C1 segment of cervical spinal cord (tissue), 14 donors: ENCODE data around the gene CLRN3.
A peak's percentile ranks its signal among the peaks of the same experiment; 100 is the strongest.

Experiments
- DNase-seq, 14 donors: peaks; one replicate each; lab custom pipeline; 2025; lab: John Stamatoyannopoulos, UW

The CLRN3 gene

DNA sequence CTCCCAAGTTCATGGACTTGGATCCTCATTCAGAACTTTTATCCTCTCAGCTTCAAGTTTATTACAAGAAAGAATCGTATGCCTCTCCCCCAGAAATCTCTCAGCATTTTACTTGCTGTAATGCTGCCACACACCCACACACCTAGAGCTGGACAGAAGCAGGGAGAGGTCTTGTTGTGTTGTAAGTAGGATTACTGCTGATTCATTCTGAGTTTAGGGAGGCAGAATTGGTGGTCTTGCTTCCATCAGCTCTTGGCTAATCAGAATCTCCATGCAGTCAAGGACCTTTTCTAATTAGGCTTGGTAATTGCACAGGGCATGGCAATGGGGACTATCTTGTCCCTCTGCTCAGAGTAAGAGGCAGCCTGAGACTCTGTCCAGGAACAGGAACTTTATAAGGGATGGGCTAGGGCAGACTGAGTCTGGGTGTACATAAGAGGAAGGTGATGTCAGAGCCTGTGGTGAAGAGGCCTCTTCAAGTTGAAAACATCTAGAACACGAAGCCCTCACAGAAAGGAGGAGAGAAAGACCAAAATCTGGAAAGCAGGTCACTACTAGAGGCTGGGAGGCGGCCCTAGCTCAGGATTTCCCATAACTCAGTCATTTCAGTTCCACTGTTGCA, 7.1 kb upstream of the CLRN3 start:
- peak in 2 of 14 donors; percentile 10 to 28 for DNase-seq

DNA sequence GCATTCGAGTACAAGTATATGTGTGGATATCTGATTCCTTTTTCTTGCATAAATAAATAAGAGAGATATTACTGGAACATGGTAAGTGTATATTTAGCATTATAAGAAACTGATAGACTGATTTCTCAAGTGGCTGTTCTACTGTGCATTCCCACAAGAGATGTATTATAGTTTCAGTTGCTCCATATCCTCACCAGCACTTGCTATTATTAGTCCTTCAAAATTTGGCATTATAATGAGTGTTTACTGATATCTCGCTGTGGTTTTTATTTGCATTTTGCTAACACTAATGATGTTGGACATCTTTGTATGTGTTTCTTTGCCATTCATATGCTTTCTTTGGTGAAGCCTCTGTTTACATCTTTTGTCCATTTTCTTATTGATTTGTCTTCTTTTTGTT, 4.4 kb upstream of the CLRN3 start:
- no peak for DNase-seq

DNA sequence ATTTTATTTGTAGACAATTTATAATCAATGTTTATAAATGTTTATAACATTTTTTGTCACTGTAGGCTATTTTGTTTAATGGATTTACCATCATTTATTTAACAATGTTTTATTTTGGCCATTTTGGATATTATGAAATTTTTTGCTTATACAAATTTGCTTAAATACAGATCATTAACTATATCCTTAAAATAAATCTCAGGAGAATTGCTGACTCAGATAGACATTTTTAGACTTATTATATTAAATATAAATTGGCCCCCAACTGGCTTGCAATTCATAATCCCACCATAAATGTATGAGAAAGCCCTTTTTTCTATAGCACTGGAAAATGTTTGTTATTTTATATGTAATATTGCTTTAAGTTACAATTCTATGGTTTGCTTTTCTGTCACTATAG, 3.8 kb upstream of the CLRN3 start:
- no peak for DNase-seq

DNA sequence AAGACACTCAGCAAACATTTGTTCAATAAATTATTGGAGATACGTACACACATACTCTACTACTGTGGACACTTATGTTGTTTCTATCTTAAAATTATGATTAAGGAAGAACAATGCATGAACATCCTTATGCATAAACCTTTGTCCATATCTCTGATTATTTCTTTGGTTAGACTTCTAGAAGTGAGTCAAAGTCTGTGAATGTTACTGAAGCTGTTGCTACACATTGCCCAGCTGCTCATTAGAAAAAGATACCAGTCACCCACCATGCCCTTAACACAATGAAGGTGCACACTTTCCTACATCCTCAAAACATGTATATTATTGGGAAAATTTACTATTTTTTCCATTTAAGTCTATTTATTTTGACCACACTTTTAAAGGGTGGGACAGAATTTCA, 1.4 kb upstream of the CLRN3 start:
- no peak for DNase-seq

DNA sequence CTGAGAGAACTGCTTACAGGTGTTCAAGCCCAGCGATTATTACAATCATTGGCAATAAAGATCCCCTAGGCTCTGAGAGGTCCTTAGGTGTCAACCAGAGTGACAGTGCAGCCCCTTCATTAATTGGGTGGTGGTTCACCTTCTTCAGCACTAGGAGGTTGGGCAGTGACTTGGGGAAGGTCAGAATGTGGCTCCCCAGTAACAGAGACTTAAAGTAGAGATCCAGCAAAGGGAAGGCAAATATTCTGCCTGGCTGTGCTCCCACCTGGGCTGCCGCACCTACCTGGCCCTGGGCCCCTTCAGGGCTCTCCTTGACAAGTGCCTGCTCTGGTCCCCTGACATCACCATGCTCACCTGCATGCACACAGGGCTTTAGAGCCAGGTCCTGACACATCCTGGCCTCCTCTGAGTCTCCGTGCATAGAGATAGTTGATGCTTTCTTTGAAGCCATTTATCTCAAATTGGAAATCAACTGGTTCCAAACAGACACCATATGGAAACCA, 1.9 kb downstream of the CLRN3 start:
- no peak for DNase-seq

DNA sequence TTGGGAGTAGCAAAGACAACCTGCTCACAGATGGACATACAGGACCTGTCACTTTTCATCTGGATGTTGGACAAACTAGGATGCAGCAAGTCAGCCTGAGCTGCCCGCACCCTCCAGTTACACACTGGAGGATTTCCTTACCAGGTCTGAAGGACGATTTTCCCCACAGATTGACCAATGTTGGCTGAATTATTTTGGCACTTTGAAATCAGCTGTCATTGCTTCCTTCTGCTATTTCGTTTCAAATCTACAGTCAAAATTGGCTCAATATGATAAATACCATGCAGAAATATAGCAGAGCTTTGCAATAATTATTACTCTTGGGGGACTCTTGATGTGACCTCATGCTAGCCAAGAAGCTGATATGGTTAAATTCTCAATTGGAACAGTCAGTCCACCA, 2.5 kb downstream of the CLRN3 start:
- no peak for DNase-seq

DNA sequence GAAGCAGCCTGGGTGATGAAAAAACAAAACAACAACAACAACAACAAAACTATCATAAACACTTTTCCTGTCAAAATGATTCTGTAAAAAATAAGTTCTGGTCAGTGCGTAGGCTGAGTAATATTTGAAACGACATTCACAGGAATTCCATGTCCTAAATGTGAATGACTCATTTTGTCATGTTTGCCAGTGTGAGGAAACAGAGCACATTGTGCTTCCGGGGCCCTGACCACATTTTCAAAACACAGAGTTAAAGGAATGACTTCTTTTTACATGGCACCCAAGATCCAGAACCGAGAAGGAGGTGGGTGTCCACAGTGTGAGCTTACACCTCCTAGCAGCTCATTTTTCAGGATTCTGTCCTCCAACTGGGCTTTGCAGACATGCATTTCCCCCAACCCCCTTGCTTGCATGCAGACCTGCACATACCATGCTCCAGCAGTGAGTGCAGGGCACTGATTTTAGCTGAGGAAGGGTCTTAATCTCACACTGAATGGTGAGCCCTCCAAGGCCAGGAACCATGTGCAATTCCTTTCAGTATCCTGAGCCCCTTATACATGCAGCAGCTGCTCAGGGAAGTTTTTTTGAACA, 3.0 kb downstream of the CLRN3 start:
- DNase-seq: no peak

DNA sequence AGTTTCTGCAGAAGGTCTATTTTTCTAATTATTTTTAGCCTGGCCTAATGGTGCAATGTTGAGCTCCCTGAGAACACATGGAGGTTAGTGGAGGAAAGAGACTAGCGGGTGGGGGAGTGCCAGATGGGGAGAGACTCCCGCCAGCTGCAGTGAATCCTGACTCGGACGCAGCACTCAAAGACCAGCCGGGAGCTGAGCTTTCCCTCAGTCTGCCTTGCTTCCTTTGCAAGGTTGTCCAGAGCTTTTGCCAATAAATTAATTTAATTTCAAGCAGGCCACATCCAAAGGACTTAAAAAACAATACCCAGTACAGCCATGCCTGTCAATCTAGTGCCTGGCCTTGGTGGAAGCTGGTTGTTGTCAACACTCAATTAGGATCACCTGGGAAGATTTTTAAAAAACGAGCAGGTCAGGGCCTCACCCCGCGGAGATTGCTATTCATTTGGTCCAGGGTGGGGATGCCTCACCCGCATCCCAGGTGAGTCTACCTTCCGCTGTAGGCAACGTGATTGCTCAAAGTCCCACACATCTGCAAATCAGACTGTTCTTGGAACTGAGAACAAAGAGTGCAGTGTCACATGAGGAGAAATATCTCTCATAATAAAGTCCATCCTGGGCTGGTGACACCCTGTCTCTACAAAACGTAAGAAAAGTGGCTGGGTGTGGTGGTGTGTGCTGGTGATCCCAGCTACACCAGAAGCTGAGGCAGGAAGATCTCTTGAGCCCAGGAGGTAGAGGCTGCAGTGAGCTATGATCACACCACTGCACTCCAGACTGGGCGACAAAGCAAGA, 4.0 kb downstream of the CLRN3 start:
- no peak for DNase-seq

DNA sequence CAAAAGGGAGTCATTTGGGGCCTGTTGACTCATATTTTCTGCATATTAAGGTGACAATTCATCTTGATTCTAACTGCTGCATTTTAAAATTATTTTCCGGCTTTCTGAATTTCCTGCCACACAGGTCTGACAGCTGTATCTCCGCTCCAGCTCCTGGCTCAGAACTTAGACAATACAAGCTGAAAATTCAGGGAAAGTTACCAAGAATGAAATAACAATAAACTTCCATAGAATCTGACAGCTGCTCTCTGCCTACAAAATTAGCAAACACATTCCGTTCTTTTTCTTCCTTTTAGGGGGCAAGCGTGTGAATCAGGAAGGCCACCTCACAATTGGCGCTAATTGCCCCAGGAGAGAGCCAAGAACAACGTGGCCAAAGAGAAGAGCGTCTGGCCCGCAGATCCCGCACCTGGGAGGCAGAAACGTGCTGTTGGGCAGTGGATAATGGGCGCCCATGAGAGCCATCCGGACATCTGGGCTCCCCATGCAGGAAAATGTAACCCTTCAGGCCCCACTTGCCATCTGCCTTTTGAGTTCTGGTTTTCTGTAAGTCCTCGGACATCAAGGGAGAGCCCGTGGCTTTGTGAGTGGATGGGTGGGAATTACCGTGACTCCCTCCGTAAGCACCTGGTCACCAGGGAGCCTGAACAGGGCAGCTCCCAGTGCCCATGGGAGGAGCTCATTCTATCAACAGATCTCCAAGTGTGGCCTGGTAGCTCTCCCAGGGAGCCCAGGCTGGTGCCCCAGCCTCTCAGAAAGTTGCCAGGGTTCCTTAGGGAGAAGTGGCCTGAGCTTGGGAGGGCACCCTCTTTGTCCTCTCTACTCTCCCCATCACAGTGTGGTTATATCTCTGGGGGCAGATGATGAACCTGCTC, 5.0 kb downstream of the CLRN3 start:
- DNase-seq: no peak

DNA sequence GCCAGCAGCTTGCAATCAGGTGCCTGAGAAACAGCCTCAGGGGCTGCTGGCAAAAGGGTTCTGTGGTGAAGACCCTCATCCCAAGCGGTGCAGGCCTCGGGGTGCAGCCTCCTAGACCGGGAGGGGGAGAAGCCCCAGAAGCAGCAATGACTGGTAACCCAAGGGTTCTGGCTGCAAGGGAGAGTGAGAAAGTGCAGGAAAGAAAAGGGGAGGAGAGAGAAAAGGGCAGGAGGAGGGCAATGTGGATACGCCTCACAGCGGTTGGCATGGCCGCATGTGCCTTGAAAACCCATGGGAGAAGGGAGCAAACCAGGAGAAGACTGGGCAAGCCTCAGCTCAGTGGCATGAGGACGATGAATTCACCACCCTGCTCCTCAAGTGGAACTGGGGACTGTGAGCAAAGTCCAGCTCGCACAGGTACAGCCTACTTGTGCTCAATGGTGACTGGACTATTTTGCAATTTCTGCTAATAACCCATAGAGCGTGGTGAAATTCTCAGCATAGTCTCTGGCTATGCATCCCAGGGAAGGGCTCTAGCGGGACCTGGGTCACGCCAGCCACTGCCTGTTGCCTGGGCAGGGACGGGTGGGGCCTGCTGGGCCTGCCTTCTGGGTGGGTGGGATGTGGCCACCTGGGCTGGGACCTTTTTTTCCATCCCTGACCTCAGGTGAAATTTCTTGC, 6.2 kb downstream of the CLRN3 start:
- DNase-seq: no peak

DNA sequence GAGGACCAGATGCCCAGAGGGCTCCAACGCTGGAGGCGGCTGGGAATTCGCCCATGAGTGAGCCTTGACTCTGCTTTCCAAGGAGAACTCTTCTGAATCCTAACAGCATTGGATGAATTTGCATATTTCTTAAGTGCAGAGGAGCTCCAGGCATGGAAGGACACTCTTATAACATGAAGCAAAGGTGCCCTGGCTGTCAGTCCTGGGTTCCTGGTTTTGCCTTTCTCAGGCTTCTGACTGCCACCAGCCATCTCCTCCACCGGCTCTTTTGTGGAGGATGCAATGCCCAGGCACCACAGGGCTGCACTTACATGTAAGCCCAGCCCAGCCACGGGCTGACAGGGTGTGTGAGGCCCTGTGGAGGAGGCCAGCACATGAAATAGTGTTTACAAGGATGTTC, 8.2 kb downstream of the CLRN3 start:
- DNase-seq: no peak

DNA sequence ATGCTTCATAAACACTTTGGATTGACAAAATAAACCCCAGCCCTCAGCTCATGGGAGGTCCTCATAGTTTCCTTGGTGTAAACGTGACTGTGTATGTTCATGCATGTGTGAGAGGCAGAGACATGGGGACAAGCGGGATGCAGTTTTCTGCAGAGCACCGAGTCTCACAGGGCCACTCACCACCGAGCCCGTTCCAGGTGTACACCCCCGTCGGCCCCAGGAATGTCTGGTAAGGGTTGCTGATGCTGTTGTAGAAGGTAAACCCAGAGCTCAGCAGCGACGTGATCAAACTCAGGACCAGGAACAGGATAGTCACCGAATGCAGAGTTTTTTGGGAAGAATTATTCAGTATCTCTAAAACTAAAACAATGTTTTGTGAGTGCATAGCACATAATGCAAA, 9.2 kb downstream of the CLRN3 start:
- DNase-seq: no peak

DNA sequence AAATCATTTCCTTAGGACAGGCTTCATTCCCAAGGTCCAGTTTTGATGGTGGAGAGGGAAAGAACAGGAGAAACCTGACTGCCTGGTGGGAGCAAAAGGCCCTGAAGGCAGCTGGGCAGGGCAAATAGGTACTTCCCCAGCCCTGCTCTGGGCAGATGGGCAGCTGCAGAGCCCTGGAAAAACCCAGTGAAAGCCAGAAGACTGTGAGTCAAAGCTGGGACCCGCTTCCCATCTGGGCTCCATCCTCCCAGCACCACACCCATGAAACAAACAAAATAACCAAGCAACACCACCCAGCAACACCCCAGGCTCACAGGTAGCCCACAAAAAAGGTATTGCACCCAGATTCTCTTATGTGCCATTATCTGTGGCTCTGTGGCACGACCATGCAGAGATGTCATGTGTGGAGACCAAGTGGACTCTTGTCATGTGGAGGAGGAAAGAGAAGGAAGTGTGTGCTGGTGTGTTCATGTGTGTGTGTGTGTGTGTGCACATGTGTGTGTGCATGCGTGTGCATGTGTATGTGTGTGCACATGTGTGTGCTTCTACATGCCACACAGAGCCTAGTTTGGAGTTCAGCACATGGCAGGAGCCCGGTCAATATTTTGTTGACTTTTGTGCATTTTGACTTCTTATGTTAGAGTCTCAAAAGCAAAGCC, 9.8 kb downstream of the CLRN3 start:
- no peak for DNase-seq

DNA sequence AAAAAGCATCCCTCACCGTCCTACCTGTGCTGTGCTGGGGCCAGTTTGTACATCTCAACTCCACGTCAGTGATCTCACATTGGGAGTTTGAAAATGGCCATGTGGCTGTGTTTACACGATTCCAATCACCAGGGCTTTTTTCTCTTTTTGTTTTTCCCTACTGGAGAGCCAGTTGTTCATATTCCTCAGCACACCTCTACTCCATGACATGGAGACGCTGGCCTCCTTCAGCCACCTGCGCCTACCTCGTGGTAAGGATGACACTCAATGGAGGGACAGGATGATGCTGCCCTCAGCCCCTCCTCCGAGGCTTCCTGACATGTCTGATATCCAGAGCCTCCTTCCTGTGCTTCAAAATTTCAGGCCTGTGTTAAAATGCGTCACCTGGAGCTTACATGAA, 10.3 kb downstream of the CLRN3 start:
- DNase-seq: no peak

DNA sequence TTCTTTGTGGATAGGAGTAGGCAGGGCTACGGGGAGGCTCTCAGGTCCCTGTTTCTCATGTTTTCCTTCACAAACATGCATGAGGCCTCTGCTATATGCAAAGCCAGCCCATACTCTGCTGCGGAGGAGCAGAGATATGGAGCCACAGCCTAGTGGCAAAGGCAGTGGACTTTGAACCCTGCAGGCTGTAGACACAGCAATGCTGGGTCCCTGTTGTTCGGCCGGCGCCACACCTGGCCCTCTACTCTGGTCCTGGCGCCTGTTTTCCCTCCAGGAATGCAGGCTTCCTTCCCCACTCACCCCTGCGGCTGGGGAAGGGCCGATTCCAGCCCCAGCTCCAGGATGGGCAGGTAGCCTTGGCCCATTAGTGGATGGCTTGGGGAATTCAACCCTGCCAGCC, 11.5 kb downstream of the CLRN3 start:
- DNase-seq: no peak

DNA sequence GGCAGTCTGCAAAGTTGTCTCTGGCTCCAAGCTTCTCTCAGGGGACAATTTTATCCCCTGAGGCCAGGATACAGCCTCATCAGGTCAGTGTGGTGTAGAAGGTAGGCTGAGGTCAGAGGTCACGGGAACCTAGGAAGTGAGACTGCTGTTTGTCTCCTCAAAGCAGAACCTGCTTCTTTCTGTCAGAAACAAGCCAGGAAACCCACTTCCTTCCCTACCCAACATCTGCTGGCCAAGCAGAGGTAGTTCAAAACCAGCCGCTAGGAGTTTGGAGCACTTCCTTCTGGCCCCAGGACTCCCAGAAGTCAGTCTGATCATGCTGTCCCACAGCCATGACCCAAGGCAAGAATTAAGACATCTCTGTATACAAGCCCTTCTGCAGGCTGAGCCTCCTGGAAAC, 12.2 kb downstream of the CLRN3 start:
- peak in 7 of 14 donors; percentile 16 to 50 (median 19) for DNase-seq

DNA sequence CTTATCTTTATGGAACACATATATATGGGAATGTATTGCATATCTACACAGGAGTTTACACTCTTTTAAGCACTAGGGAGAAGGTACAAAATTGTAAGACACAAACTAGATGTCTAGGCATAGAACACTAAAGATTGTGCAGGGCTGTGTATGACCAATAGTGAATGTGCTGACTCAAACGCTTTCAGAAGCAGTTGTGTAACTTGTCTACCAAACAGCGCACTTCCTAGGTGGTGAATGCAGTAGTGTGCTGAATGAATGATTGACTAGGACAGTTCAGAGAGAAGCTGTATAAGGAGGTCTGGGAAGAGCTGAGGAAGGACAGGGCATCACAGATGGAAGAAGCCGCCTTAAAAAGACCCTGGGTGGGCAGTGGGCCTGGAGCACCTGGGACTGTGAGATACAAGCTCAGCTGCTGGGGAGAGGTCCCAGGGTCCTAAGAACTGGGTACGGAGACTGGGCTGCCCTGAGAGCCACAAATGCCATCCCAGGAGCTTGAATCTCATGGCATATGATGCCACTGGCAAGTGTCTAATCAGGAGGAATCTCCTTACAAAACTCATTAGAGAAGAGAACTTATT, 14.2 kb downstream of the CLRN3 start:
- DNase-seq: peak in 2 of 14 donors; percentile 14 to 19

DNA sequence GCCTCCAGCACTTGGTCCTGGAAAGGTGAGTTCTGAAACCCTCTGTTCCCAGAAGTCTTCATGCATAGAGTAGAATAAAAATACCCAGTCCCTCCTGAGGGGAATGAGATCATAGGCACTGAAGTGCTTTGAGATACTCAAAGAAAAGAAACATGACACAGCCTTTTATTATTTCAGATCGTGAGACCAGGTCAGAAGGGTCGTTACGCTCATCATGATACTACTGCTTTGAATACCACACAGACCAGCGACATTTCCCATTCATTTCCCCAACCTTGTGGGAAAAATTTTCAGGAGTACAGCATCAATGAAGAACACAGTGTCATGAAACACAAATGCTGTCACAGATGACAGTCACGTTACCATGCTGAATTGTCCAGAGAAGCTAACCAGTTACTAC, 15.0 kb downstream of the CLRN3 start:
- DNase-seq: no peak

DNA sequence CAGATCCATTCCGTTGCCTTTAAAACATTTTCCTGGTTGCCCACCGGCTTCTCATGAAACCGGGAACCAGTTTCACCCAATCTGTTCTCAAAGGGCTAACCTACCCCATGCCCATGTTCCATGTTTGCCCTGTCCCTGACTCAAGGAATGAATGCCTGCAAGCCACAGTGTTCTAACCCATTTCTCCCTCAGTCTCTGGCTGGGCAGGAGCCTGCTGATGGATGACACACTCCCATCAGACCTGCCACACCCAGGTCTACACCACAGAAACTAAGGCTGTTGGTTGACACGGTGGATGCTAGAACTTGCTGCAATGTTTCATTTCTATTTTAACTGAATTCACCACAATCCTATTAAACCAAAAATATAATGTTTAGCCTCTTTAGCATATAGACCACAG, 15.6 kb downstream of the CLRN3 start:
- no peak for DNase-seq

DNA sequence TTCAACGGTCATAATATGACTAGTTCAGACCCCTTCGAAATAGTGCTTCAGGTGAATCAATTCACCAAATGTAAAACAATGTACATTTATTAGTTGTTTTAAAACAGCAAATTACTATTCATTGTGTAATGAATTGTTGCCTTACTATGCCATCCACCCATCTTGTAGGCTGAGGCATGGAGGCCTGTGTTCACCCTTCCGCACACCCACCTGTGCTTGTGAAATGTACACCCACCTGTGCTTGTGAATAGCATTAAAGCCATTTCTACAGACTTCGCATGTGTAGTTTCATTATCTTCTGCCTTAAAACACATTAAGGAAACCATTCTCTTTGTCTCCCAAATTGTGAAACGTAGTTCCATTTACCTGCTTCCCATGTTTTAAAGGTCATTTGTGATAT, 16.8 kb downstream of the CLRN3 start:
- DNase-seq: no peak

DNA sequence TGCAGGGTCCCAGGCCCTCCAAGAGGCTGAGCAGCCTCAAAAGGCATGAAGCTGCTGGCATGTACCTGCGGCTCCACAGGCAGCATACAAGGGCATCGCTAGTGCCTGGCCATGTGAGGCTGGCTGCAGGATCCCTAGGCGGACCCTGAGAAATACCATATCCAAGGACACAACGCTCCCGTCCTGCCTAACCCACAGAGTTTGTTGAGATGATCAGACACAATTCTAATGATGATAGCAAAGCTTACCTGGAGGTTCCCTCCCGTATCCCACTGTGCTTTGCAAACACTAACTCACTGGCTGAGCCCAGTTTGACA, 17.3 kb downstream of the CLRN3 start:
- no peak for DNase-seq
